Right lobe of liver (tissue), 6 donors: ENCODE measurements around the gene TGFBR2. TPM values are rescaled to one million over a fixed set of nuclear protein-coding genes. Genes with fewer than 3 reads are reported as not detected.

Source experiments
- ATAC-seq, 4 donors: fragments of 200-7000 bp; cut with Tn5 transposase; one replicate each; pipeline ENCODE4 v1.9.1; 2020; ENCODE audit warnings: mild to moderate bottlenecking in 4 of 4, moderate library complexity in 4 of 4
- DNase-seq, 3 donors: peaks; one replicate each; pipeline ENCODE4 v3.0.0-alpha.2; 2020
- H3K27ac ChIP-seq, 3 donors: fragments of 200-600 bp; one replicate each; pipeline ENCODE4 v1.8.0; 2022
- H3K27me3 ChIP-seq, 2 donors: fragments of 200-600 bp; one replicate each; pipeline ENCODE4 v1.8.0; 2022
- H3K36me3 ChIP-seq, 4 donors: fragments of 200-600 bp; sonication (generic) in 1 of 4; one replicate each; pipeline versions ENCODE4 v1.5.1 to v1.8.0; 2017 to 2022; ENCODE audit warnings: control low read depth in 1 of 4
- H3K4me1 ChIP-seq, 4 donors: fragments of 200-600 bp; sonication (generic) in 1 of 4; one replicate each; pipeline versions ENCODE4 v1.5.1 to v1.8.0; 2017 to 2022; ENCODE audit warnings: control low read depth in 1 of 4
- H3K4me3 ChIP-seq, 3 donors: fragments of 200-600 bp; one replicate each; pipeline ENCODE4 v1.8.0; 2022
- H3K9me3 ChIP-seq, 4 donors: fragments of 200-600 bp; sonication (generic) in 1 of 4; one replicate each; pipeline versions ENCODE4 v1.5.1 to v1.8.0; 2017 to 2022; ENCODE audit warnings: control low read depth in 1 of 4
- POLR2A ChIP-seq: fragments of 450-650 bp; IDR thresholded peaks from one replicate; pipeline ENCODE4 v1.6.1; 2017; ENCODE audit warnings: antibody characterized with exemption, mild to moderate bottlenecking
- WGBS: methylation state at CpG from one replicate; pipeline ENCODE4 v1.1.6; 2018; ENCODE audit warnings: low coverage, low lambda C conversion rate; ENCODE audit not compliant: insufficient coverage; ENCODE audit errors: missing lambda C conversion rate; 5-methylcytosine and 5-hydroxymethylcytosine counted together
- intact Hi-C, 2 donors: fragments of 100-400 bp; cut with DNase I; formaldehyde crosslinking; loops; one replicate each; pipeline versions ENCODE4 v1.11.2 to v1.14.1; 2022
- total RNA-seq, 6 experiments: library from RNA; depleted of rRNA in 2 of 6; stranded (reverse); fragments of >200 nt in 2 of 6; fragmentation: NEBNext Ultra II Directional in 3 of 6; extraction: Animal tissue kit (Norgen Biotek cat#: 25700) in 3 of 6; gene quantifications; one replicate each; pipeline versions ENCODE4 v1.1.0 to v1.2.4, GENCODE V29; 2016 to 2023
- TF ChIP-seq, protein P1 (sequence below), 4 donors: fragments of 200-600 bp in 3 of 4; fragments of 450-650 bp in 1 of 4; IDR thresholded peaks; one replicate each; pipeline versions ENCODE4 v1.5.1 to v1.8.0; 2016 to 2022; ENCODE audit warnings: antibody characterized with exemption in 4 of 4, mild to moderate bottlenecking in 2 of 4
- donor health status: DM: no; HTN: yes; CAD: no.
- donor health status: DM: no; HTN: no; CAD: no.
- donor health status: DM: no; HTN: no; CAD: no.
- donor health status: DM: no; HTN: yes; CAD: no.
- donor health status: DM: no; HTN: yes; CAD: no.

Gene TGFBR2
- total RNA-seq, 6 experiments from 2014 or later, result 24.9 to 52.6 (median 45.5) TPM

DNA sequence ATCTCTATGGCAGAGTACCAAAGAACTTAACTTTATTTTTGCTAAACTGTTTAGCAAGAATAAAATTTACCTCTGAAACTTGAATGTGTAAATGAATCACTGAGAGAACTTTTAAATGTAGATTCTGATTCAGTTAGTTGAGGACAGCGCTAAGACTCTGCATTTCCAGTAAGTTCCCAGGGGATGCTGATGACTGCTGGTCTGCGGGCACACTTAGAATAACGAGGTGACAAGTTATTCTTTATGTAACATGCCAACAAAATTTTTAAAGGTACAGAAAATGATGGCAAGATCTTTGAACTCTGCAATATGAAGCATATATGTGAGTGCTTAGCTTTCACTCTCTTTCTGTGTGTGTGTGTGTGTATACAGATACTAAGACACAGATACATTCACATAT is 56.4 kb downstream of the TGFBR2 start:
- H3K36me3 ChIP-seq, result peaks cover 0 to 17% (median 3%) of the 10 kb centered on the region in 4 donors
- no peak for DNase-seq

DNA sequence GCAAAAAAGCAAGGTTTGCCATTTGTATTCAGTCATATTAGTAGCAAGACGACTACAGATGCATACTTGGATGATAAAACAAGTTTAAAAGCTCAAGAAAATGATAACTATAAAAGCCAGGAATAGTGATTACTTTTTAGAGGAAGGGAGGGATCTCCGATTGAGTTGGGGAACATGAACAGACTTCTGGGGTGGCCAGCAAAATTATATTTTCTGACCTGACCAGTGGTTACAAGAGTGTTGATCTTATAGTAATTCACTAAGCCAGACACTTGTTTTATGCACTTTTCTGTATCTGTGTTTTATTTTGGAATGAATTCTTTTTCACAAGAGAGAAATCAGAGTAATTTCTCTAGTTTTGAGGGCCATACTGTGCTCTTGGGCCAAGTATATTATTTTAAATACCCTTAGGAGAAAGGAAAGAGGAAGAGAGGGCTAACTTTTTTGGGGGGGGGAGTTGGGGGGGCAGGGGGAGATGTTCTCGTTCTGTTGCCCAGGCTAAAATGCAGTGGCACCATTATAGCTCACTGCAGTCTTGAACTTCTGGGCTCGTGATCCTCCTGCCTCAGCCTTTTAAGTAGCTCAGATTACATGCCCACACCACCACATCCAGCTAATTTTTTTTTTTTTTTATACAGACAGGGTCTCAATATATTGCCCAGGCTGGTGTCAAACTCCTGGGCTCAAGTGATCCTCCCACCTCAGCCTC is 57.3 kb downstream of the TGFBR2 start:
- ATAC-seq, result no peak
- Histone ChIP-seq H3K4me1 (peaks cover 0 to 10% (median 3%) of the 10 kb centered on the region in 4 donors), H3K27me3 (no peaks in the 10 kb centered on the region), H3K9me3 (no peaks in the 10 kb centered on the region), H3K36me3 (peaks cover 0 to 17% (median 3%) of the 10 kb centered on the region in 4 donors), H3K4me3 (no peak overlapping the region), H3K27ac (no peak overlapping the region)
- no peak for DNase-seq
- 70% methylated on average over 4 of the region's 4 CpGs for WGBS
- intact Hi-C loops, result no loop called here
- TF ChIP-seq, protein P1, sequence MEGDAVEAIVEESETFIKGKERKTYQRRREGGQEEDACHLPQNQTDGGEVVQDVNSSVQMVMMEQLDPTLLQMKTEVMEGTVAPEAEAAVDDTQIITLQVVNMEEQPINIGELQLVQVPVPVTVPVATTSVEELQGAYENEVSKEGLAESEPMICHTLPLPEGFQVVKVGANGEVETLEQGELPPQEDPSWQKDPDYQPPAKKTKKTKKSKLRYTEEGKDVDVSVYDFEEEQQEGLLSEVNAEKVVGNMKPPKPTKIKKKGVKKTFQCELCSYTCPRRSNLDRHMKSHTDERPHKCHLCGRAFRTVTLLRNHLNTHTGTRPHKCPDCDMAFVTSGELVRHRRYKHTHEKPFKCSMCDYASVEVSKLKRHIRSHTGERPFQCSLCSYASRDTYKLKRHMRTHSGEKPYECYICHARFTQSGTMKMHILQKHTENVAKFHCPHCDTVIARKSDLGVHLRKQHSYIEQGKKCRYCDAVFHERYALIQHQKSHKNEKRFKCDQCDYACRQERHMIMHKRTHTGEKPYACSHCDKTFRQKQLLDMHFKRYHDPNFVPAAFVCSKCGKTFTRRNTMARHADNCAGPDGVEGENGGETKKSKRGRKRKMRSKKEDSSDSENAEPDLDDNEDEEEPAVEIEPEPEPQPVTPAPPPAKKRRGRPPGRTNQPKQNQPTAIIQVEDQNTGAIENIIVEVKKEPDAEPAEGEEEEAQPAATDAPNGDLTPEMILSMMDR (IDR thresholded peaks at IDR 0.05), result no peak
- no peak for TF ChIP-seq POLR2A

More for the DNA sequence above, 56.4 kb downstream of the TGFBR2 start:
- H3K4me1 ChIP-seq, result peaks cover 0 to 19% (median 7%) of the 10 kb centered on the region in 4 donors
- no peak overlapping the region for H3K27ac ChIP-seq
- H3K9me3 ChIP-seq, result no peaks in the 10 kb centered on the region
- H3K27me3 ChIP-seq, result no peaks in the 10 kb centered on the region
- no peak overlapping the region for H3K4me3 ChIP-seq
- intact Hi-C loops, result no loop called here
- no peak for ATAC-seq
- WGBS, result 90% methylated on average over 3 of the region's 3 CpGs
- no peak for TF ChIP-seq POLR2A
- TF ChIP-seq, protein P1 (IDR thresholded peaks at IDR 0.05), result no peak

DNA sequence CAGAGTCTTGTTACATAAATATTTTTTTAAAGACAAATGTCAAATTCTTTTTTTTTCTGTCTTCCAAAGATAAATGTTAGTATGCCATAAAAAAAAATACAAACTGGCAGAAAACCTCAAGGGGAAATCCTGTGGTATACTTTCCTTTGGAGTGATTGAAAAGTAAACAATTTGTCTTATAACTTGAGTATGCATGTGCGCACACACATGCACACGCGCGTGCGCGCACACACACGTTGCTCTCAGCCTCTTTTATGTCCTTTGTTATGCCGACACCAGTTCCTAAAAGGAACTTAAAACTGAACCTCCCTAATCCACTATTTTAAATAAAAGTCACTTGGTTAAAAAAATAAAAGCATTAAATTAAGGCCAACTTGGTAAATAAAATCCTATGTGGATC is 58.1 kb downstream of the TGFBR2 start:
- H3K4me3 ChIP-seq, result no peak overlapping the region
- H3K4me1 ChIP-seq, result peaks cover 0 to 2% (median 0%) of the 10 kb centered on the region in 4 donors
- no peak for TF ChIP-seq POLR2A
- TF ChIP-seq, protein P1 (IDR thresholded peaks at IDR 0.05), result no peak
- peaks cover 0 to 17% (median 3%) of the 10 kb centered on the region in 4 donors for H3K36me3 ChIP-seq
- intact Hi-C loops, result no loop called here
- DNase-seq (no peak), ATAC-seq (no peak)
- H3K9me3 ChIP-seq, result no peaks in the 10 kb centered on the region
- 79% methylated on average over 8 of the region's 8 CpGs for WGBS
- no peaks in the 10 kb centered on the region for H3K27me3 ChIP-seq
- H3K27ac ChIP-seq, result no peak overlapping the region

DNA sequence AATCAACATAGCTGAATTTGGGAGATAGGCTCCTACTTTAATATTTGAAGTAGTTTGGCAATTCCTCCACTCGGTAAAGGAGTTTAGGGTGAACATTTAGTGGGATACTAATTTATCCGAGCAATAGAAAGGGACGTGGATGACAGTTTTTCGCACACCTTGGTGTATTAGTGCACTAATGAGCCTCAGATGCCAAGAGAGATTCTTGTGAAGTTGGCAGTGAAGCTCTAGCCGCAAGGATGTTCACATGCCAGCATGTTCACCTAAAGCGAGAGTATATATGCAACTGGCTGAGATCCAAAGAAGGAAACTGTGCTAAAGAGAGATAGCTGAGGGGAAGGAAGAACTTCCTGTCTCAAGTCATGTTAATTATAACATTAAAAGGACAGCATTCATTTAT is 58.5 kb downstream of the TGFBR2 start:
- Histone ChIP-seq H3K27ac (no peak overlapping the region), H3K36me3 (peaks cover 0 to 17% (median 3%) of the 10 kb centered on the region in 4 donors), H3K4me1 (no peaks in the 10 kb centered on the region), H3K27me3 (no peaks in the 10 kb centered on the region), H3K4me3 (no peak overlapping the region), H3K9me3 (no peaks in the 10 kb centered on the region)
- intact Hi-C loops, result no loop called here
- peak; percentile 48 to 71 (median 56) for ATAC-seq
- TF ChIP-seq, protein P1 (IDR thresholded peaks at IDR 0.05), result no peak
- no peak for TF ChIP-seq POLR2A
- DNase-seq, result no peak
- WGBS, result 34% methylated on average over 6 of the region's 6 CpGs
